Esophagus squamous epithelium (tissue), 5 donors: ENCODE data around the gene DCPS. TPM values are rescaled to one million over a fixed set of nuclear protein-coding genes. Genes with fewer than 3 reads are reported as not detected.
A peak's percentile ranks its signal among the peaks of the same experiment; 100 is the strongest.
"Not testable (repeated sequence)": the region's sequence is repeated elsewhere in the genome, so short reads cannot be mapped to it uniquely, and the experiment has no call there.

Source experiments
- DNase-seq: peaks from one replicate; lab custom pipeline; 2025; lab: John Stamatoyannopoulos, UW
- H3K27ac ChIP-seq, 4 donors: fragments of 200-600 bp; sonication (generic); one replicate each; pipeline ENCODE4 v1.5.1; 2016 to 2019; ENCODE audit warnings: mild to moderate bottlenecking in 1 of 4
- H3K27me3 ChIP-seq, 4 donors: fragments of 200-600 bp; sonication (generic); 1 replicate in 3 of 4; 2 replicates in 1 of 4; pipeline versions ENCODE4 v1.5.1 to v1.6.0; 2017 to 2021; ENCODE audit warnings: antibody characterized with exemption in 1 of 4
- H3K36me3 ChIP-seq, 3 donors: fragments of 200-600 bp; sonication (generic); one replicate each; pipeline ENCODE4 v1.5.1; 2016 to 2019
- H3K4me1 ChIP-seq, 3 donors: fragments of 200-600 bp; sonication (generic); one replicate each; pipeline ENCODE4 v1.5.1; 2017 to 2019
- H3K4me3 ChIP-seq, 4 donors: fragments of 200-600 bp; sonication (generic); 1 replicate in 3 of 4; 2 replicates in 1 of 4; pipeline ENCODE4 v1.5.1; 2016 to 2019; ENCODE audit warnings: mild to moderate bottlenecking in 2 of 4, moderate library complexity in 1 of 4
- H3K9me3 ChIP-seq, 3 donors: fragments of 200-600 bp; sonication (generic); one replicate each; pipeline ENCODE4 v1.5.1; 2016 to 2019
- POLR2A ChIP-seq, 4 donors: fragments of 450-650 bp; IDR thresholded peaks; one replicate each; pipeline ENCODE4 v1.6.1; 2017; ENCODE audit warnings: antibody characterized with exemption in 4 of 4, mild to moderate bottlenecking in 4 of 4, moderate library complexity in 3 of 4
- WGBS, 2 donors: methylation state at CpG; one replicate each; pipeline ENCODE4 v1.1.5; 2018; 5-methylcytosine and 5-hydroxymethylcytosine counted together
- intact Hi-C: fragments of 100-400 bp; cut with DNase I; formaldehyde crosslinking; loops from one replicate; pipeline ENCODE4 v1.15.0; 2022
- total RNA-seq, 4 donors: library from RNA; depleted of rRNA; stranded (reverse); fragments of >200 nt; gene quantifications; one replicate each; pipeline ENCODE4 v1.1.0, GENCODE V29; 2016
- TF ChIP-seq, protein P1 (sequence below), 6 experiments: fragments of 450-650 bp in 4 of 6; fragments of 200-600 bp in 2 of 6; sonication (generic) in 2 of 6; IDR thresholded peaks; one replicate each; pipeline ENCODE4 v1.5.1; 2016 to 2019; ENCODE audit warnings: antibody characterized with exemption in 6 of 6, mild to moderate bottlenecking in 4 of 6, moderate library complexity in 4 of 6
- donor health status: DM: yes; HTN: yes; CAD: no.

DCPS gene
- total RNA-seq, 4 donors from 2014 or later = 12.0 to 25.7 (median 14.9) TPM

GRCh38 chr11:126345759-126346585, 42.1 kb downstream of the DCPS start:
- DNase-seq = no peak
- H3K4me1 ChIP-seq = peaks cover 0 to 73% (median 31%) of the 10 kb centered on the region in 3 donors
- H3K4me3 ChIP-seq = no peak overlapping the region
- no peak for TF ChIP-seq POLR2A (IDR thresholded peaks at IDR 0.05)
- H3K9me3 ChIP-seq = no peaks in the 10 kb centered on the region
- intact Hi-C loops = no loop called here
- no peaks in the 10 kb centered on the region for H3K27me3 ChIP-seq
- WGBS, 2 donors = 64 to 67% methylated on average over 12 to 17 of the region's 17 CpGs
- peaks cover 0 to 38% (median 0%) of the 10 kb centered on the region in 3 donors for H3K36me3 ChIP-seq
- peak overlapping the region; percentile 45 to 86 (median 60) for H3K27ac ChIP-seq

GRCh38 chr11:126346586-126346940, 42.7 kb downstream of the DCPS start:
- no peak for DNase-seq
- no peaks in the 10 kb centered on the region for H3K27me3 ChIP-seq
- no peaks in the 10 kb centered on the region for H3K9me3 ChIP-seq
- 83 to 100% methylated on average over 1 of the region's 1 CpG for WGBS, 2 donors
- H3K4me1 ChIP-seq = peaks cover 0 to 73% (median 33%) of the 10 kb centered on the region in 3 donors
- intact Hi-C loops = no loop called here
- TF ChIP-seq POLR2A (IDR thresholded peaks at IDR 0.05) = no peak
- TF ChIP-seq, protein P1, sequence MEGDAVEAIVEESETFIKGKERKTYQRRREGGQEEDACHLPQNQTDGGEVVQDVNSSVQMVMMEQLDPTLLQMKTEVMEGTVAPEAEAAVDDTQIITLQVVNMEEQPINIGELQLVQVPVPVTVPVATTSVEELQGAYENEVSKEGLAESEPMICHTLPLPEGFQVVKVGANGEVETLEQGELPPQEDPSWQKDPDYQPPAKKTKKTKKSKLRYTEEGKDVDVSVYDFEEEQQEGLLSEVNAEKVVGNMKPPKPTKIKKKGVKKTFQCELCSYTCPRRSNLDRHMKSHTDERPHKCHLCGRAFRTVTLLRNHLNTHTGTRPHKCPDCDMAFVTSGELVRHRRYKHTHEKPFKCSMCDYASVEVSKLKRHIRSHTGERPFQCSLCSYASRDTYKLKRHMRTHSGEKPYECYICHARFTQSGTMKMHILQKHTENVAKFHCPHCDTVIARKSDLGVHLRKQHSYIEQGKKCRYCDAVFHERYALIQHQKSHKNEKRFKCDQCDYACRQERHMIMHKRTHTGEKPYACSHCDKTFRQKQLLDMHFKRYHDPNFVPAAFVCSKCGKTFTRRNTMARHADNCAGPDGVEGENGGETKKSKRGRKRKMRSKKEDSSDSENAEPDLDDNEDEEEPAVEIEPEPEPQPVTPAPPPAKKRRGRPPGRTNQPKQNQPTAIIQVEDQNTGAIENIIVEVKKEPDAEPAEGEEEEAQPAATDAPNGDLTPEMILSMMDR (IDR thresholded peaks at IDR 0.05) = no peak
- peaks cover 0 to 38% (median 0%) of the 10 kb centered on the region in 3 donors for H3K36me3 ChIP-seq
- no peak overlapping the region for H3K4me3 ChIP-seq
- H3K27ac ChIP-seq = peak overlapping the region; percentile 45 to 86 (median 60)

DNA sequence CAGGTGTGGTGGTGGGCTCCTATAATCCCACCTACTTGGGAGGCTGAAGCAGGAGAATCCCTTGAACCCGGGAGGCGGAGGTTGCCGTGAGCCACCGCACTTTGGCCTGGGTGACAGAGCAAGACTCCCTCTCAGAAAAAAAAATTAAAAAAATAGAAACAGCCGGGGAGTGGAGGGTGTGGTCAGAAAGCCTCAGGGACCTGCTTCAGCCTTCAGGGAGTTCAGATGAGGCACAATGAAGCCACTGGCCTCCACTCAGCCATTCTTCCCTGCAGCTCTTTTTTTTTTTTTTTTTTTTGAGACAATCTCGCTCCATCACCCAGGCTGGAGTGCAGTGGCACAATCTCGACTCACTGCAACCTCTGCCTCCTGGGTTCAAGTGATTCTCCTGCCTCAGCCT, 43.1 kb downstream of the DCPS start:
- H3K4me3 ChIP-seq, intact Hi-C loops, H3K27me3 ChIP-seq, H3K9me3 ChIP-seq, DNase-seq: not testable (repeated sequence)
- H3K27ac ChIP-seq = peak overlapping the region; percentile 45 to 86 (median 60)
- H3K36me3 ChIP-seq = peaks cover 0 to 38% (median 0%) of the 10 kb centered on the region in 3 donors
- 86 to 89% methylated on average over 7 of the region's 7 CpGs for WGBS, 2 donors
- H3K4me1 ChIP-seq = peaks cover 0 to 73% (median 34%) of the 10 kb centered on the region in 3 donors

DNA sequence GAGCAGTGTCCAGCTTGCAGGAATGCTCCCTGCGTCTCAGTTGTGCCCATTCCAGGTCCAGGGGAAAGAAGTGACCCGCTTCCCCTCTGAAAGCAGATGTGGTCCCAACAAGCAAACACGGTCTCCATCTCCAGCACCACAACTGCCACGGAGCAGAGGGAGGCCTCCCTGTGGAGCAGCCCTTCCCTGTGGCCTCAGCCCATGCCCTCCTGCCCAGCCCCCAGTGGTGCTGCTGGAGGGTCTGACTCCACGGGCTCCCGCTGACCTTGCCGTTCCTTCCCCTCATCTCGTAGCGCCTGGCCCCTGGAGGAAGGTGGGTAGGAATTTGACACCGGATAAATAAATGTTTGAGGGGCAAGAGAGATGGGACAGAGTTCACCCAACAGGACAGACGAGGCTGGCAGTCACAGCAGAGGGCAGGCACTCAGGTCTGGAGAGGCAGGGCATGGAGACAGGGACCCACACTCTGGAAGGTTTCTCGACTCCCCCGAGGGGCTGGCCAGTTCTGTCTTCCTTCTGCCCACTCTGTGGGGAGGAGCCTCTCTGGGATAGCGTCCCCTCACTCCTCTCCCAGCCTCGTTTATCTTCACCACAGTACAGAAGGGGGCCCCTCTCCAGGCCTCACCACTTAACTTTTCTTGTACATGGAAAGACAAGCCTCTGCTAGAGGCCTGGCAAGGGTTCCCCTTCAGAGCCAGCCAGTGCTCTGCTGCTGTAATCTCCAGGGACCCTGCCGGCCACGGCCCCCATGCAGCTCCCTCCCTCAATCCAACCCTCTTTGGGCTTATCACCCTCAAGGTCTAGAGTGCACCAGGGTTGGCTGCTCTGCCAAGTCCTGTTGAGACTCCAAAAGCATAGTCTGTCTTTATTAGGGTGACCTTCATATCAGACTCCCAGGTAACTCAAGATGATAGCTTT, 44.1 kb downstream of the DCPS start:
- DNase-seq = no peak
- Histone ChIP-seq H3K36me3 (peaks cover 0 to 29% (median 0%) of the 10 kb centered on the region in 3 donors), H3K27ac (peak overlapping the region in 3 of 4 donors; percentile 21 to 84 (median 51)), H3K4me3 (no peak overlapping the region), H3K27me3 (no peaks in the 10 kb centered on the region), H3K4me1 (peaks cover 0 to 80% (median 38%) of the 10 kb centered on the region in 3 donors), H3K9me3 (no peaks in the 10 kb centered on the region)
- intact Hi-C loops = no loop called here
- WGBS, 2 donors = 52 to 76% methylated on average over 4 to 9 of the region's 17 CpGs
- no peak for TF ChIP-seq POLR2A (IDR thresholded peaks at IDR 0.05)
- TF ChIP-seq, protein P1 (IDR thresholded peaks at IDR 0.05) = no peak

DNA sequence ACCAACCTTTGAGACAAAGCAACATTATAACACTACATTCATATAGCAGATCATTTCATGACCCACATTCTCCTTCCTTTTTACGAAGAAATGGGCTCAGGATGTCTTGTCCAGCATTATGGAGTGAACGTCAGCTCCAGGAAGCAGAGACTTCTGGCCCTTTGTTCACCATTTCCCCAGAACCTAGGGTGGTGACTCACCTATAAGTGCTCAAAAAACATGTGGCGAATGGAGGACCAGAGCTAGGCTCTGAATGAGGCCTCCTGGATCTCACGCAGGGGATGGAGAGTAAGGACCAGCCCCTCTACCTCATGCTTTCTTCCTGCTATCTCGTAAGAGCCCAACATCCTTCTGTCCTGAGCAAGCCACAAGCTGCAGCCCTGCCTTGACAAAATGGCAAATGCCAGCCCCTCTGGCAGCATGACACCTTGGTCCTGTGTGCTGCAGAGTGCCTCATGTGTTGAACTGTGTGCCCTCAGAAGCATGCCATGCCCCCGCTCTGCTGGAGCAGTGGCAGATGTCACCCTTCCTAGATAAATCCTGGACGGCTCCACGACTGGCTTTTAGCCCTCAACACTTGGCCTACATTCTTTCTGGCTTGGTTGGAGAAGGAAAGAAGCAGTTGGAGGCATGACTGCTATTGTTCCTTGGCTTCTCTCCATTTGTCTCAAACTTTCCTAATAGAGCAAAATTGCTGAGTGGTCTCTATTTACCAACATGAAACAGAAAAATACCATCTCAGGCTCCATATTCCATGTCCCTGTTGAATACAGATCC, 45.1 kb downstream of the DCPS start:
- no peaks in the 10 kb centered on the region for H3K9me3 ChIP-seq
- TF ChIP-seq, protein P1 (IDR thresholded peaks at IDR 0.05) = no peak
- 63 to 66% methylated on average over 8 of the region's 8 CpGs for WGBS, 2 donors
- H3K4me1 ChIP-seq = peaks cover 0 to 89% (median 48%) of the 10 kb centered on the region in 3 donors
- H3K27ac ChIP-seq = peak overlapping the region in 3 of 4 donors; percentile 21 to 84 (median 51)
- H3K36me3 ChIP-seq = peaks cover 0 to 19% (median 0%) of the 10 kb centered on the region in 3 donors
- intact Hi-C loops = no loop called here
- DNase-seq = no peak
- no peaks in the 10 kb centered on the region for H3K27me3 ChIP-seq
- no peak overlapping the region for H3K4me3 ChIP-seq
